Fibroblast of pulmonary artery (primary cell): ENCODE results near the gene TDRKH.
A peak's percentile ranks its signal among the peaks of the same experiment; 100 is the strongest.
"Not testable (repeated sequence)": the region's sequence is repeated elsewhere in the genome, so short reads cannot be mapped to it uniquely, and the experiment has no call there.

ENCODE experiments used
- DNase-seq: peaks from one replicate; pipeline ENCODE4 v3.0.0-alpha.2; 2010; ENCODE audit warnings: low read depth
- H3K4me3 ChIP-seq: replicated peaks from 2 replicates; pipeline ENCODE4 v1.5.1; 2011; ENCODE audit warnings: low read depth, mild to moderate bottlenecking, control low read depth, low read length, moderate library complexity
- TF ChIP-seq, protein P1 (sequence below): IDR thresholded peaks from 2 replicates; pipeline ENCODE4 v1.5.1; 2011; ENCODE audit warnings: mild to moderate bottlenecking, control low read depth, low read length, inconsistent platforms; ENCODE audit errors: missing control alignments

The TDRKH gene

DNA sequence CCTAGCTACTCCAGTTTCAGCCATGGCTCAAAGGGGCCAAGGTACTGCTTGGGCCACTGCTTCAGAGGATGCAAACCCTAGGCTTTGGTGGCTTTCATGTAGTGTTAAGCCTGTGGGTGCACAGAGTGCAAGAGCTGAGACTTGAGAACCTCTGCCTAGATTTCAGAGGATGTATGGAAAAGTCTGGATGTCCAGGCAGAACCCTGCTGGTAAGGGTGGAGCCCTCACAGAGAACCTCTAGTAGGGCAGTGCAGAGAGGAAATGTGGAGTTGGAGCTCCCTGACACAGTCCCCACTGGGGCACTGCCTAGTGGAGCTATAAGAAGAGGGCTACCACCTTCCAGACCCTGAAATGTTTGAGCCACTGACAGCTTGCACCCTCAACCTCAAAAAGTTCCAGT is 52.8 kb downstream of the TDRKH start:
- no peak for DNase-seq
- H3K4me3 ChIP-seq, result no peak overlapping the region
- TF ChIP-seq, protein P1, sequence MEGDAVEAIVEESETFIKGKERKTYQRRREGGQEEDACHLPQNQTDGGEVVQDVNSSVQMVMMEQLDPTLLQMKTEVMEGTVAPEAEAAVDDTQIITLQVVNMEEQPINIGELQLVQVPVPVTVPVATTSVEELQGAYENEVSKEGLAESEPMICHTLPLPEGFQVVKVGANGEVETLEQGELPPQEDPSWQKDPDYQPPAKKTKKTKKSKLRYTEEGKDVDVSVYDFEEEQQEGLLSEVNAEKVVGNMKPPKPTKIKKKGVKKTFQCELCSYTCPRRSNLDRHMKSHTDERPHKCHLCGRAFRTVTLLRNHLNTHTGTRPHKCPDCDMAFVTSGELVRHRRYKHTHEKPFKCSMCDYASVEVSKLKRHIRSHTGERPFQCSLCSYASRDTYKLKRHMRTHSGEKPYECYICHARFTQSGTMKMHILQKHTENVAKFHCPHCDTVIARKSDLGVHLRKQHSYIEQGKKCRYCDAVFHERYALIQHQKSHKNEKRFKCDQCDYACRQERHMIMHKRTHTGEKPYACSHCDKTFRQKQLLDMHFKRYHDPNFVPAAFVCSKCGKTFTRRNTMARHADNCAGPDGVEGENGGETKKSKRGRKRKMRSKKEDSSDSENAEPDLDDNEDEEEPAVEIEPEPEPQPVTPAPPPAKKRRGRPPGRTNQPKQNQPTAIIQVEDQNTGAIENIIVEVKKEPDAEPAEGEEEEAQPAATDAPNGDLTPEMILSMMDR, result no peak

DNA sequence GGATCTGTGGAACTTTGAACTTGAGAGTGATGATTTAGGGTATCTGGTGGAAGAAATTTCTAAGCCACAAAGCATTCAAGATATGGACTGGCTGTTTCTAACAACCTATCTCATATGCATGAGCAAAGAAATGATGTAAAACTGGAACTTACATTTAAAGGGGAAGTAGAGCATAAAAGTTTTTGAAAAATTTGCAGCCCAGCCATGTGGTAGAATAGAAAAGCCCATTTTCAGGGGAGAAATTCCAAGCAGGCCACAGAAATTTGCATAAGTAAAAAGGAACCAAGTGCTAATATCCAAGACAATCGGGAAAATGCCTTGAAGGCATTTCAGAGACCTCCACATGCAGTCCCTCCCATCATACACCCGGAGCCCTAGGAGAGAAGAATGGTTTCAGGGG is 53.3 kb downstream of the TDRKH start:
- DNase-seq, result no peak
- no peak overlapping the region for H3K4me3 ChIP-seq
- TF ChIP-seq, protein P1, result no peak

DNA sequence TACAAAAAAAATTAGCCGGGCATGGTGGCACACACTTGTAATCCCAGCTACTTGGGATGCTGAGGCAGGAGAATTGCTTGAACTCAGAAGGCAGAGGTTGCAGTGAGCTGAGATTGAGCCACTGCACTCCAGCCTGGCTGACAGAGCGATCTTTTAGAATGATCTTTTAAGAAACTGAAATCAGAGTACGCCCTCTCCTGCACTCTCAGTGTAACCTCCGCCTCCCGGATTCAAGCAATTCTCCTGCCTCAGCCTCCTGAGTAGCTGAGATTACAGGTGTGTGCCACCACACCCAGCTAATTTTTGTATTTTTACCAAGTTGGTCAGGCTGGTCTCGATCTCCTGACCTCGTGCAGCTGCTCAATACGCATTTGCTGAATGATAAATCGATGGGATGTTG is 56.3 kb downstream of the TDRKH start:
- not testable (repeated sequence) for DNase-seq, H3K4me3 ChIP-seq

DNA sequence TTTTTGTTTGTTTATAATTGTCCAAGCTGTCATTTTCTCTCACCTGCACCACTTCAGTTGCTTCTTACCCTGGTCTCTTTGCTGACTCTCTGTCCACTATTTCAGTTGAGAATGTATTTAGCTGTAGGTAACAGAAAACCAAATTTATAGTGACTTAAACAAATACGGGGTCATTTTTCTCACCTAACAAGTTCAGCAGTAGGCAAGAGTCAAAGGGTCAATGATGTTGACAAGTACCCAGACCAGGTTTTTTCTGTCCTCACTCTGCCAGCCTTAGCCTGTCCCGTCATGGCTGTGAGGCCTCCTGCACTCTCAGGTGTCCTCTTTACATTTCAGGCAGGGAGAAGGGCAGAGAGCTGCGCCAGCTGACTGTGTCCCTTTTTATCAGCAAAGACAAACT is 57.2 kb downstream of the TDRKH start:
- TF ChIP-seq, protein P1, result no peak
- DNase-seq, result no peak

DNA sequence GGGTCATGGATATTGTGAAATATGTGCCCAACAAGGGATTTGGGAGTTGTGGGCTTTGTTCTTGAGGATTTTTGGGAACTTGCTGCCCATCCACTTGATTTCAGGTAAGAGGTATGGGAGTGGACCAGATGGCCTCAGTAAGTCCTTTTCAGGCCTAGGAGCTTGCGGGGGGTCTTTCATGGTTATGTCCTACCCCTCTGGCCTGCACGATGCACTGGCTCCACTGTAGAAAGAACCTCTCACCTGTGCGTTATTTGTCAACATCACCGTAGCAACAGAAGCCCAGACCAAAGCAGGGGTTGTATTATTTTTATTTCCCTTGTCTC is 60.4 kb downstream of the TDRKH start:
- no peak for DNase-seq
- TF ChIP-seq, protein P1, result no peak
- no peak overlapping the region for H3K4me3 ChIP-seq

More for the DNA sequence above, 57.2 kb downstream of the TDRKH start:
- no peak overlapping the region for H3K4me3 ChIP-seq

DNA sequence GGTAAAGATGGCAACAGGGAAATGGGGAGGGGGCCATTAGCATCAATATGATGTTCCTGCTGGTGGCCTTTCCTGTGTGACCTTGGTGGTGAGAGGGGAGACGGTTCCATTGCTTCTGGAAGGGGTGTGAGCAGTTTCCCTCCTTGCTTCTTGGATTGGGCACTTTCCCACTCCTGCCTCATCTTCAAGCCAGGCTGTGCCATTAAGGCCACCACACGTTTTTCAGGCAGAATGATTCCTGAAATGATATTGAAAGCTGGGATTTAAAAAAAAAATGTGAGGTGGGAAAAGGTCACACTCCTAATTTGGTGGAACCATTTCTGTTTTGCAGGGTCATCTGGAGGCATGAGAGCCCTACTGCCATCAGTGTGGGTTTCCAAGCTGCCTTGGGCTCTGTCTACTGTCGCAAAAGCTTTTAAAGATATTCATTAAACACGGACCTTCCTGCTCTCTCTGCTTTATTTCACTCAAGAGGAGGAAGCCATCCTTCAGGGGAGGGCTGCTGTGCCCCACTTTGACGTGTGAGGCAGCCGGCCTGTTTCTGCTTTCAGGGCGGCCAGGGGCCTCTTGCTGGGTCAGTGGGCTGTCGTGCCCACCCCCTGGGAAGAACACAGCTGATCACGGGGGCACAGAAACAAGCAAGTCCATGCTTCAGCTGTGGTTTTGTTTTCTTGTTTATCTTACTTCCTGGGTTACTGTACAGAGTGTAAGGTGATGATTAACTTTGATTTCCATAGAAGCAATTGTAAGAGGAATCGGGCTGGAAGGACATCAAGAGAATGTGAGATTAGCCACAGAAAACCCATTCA is 60.9 kb downstream of the TDRKH start:
- no peak for DNase-seq

DNA sequence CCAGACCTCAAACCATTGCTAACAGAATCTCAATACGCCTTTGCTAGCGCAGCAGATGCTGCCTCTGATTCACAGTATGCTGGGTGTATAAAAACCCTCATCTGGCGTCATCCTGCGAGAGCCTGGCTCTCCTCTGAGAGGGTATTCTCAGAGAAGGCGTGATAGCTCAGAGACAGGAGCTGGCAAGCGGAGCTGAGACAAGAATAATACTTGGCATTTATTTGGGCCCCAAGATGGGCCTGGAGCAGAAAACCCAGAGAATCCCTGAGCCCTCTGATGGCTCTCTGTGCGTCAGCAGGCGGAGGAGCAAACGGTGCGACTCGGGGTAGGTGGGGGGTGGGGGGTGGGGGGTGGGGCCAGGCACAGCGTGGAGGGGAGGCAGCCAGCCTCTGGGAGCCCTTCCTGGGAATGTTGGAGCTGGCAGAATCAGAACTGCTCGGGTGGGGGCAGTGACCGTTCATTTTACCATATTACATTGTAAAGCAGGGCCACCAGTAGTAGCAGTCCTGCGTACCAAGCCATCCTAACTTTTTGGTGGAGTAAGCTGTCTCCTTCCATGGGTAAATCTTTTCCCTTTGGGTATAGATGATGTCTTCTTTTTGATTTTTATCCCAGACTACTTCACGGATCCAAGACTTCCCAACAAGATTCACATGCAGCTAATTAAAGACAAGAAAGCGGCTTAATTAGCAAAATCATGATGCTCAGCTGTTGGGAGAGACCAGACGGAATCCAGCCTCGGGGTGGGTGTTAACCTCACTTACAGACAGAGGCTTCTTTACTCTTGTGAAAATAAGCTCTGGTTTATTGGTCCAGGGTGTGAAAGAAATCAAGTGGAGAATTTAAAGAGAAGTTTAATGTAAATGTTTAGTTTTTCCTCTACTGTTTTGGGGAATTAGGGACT is 61.9 kb downstream of the TDRKH start:
- TF ChIP-seq, protein P1, result no peak
- DNase-seq, result peak; percentile 48
- no peak overlapping the region for H3K4me3 ChIP-seq

More for the DNA sequence above, 60.9 kb downstream of the TDRKH start:
- TF ChIP-seq, protein P1, result no peak
- no peak overlapping the region for H3K4me3 ChIP-seq
